ENCODE measurements around the gene RGS3. TPM values are rescaled to one million over a fixed set of nuclear protein-coding genes. Genes with fewer than 3 reads are reported as not detected.
A peak's percentile ranks its signal among the peaks of the same experiment; 100 is the strongest.

Gene RGS3
- total and polyA plus RNA-seq, 2 of the 13 experiments (the other 11 are each of a cell fraction or from before 2014, with no cell fraction given), result 17.1 to 28.8 TPM

GRCh38 chr9:113548221-113549041, 84.9 kb downstream of the RGS3 start (continued):
- TF ChIP-seq ESRRA (CRISPR knock-in tag; IDR thresholded peaks at IDR 0.05; ENCODE audit: low read depth), result no peak
- TF ChIP-seq ZFP62 (CRISPR knock-in tag; IDR thresholded peaks at IDR 0.05), result no peak
- no peak for TF ChIP-seq GPN1 (CRISPR knock-in tag; IDR thresholded peaks at IDR 0.05; ENCODE audit: borderline replicate concordance)
- TF ChIP-seq HOXD1 (CRISPR knock-in tag; IDR thresholded peaks at IDR 0.05), result no peak
- TF ChIP-seq ZNF646 (CRISPR knock-in tag; IDR thresholded peaks at IDR 0.05), result no peak
- no peak for TF ChIP-seq ZNF781 (CRISPR knock-in tag; IDR thresholded peaks at IDR 0.05; ENCODE audit: borderline replicate concordance, not compliant biosample characterization)
- no peak for TF ChIP-seq MZF1 (CRISPR knock-in tag; IDR thresholded peaks at IDR 0.05; ENCODE audit: borderline replicate concordance)
- TF ChIP-seq CENPBD1 (CRISPR knock-in tag; IDR thresholded peaks at IDR 0.05; ENCODE audit: borderline replicate concordance, low read depth), result no peak
- 0 out of 2 replicates have a peak, but pooled peaks have one; percentile 9 for TF ChIP-seq MNT (IDR thresholded peaks at IDR 0.05)
- peak; percentile 58; the same call in 1 of the 2 replicates for TF ChIP-seq RXRB (CRISPR knock-in tag; IDR thresholded peaks at IDR 0.05; ENCODE audit: borderline replicate concordance)
- no peak for TF ChIP-seq ZNF703 (CRISPR knock-in tag; IDR thresholded peaks at IDR 0.05; ENCODE audit: borderline replicate concordance)
- TF ChIP-seq, protein P1, sequence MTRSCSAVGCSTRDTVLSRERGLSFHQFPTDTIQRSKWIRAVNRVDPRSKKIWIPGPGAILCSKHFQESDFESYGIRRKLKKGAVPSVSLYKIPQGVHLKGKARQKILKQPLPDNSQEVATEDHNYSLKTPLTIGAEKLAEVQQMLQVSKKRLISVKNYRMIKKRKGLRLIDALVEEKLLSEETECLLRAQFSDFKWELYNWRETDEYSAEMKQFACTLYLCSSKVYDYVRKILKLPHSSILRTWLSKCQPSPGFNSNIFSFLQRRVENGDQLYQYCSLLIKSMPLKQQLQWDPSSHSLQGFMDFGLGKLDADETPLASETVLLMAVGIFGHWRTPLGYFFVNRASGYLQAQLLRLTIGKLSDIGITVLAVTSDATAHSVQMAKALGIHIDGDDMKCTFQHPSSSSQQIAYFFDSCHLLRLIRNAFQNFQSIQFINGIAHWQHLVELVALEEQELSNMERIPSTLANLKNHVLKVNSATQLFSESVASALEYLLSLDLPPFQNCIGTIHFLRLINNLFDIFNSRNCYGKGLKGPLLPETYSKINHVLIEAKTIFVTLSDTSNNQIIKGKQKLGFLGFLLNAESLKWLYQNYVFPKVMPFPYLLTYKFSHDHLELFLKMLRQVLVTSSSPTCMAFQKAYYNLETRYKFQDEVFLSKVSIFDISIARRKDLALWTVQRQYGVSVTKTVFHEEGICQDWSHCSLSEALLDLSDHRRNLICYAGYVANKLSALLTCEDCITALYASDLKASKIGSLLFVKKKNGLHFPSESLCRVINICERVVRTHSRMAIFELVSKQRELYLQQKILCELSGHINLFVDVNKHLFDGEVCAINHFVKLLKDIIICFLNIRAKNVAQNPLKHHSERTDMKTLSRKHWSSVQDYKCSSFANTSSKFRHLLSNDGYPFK (CRISPR knock-in tag; IDR thresholded peaks at IDR 0.05; ENCODE audit: borderline replicate concordance), result 0 out of 2 replicates have a peak, but pooled peaks have one; percentile 19
